Measurements from ENCODE around the gene ZNF230.

ZNF230 gene

DNA sequence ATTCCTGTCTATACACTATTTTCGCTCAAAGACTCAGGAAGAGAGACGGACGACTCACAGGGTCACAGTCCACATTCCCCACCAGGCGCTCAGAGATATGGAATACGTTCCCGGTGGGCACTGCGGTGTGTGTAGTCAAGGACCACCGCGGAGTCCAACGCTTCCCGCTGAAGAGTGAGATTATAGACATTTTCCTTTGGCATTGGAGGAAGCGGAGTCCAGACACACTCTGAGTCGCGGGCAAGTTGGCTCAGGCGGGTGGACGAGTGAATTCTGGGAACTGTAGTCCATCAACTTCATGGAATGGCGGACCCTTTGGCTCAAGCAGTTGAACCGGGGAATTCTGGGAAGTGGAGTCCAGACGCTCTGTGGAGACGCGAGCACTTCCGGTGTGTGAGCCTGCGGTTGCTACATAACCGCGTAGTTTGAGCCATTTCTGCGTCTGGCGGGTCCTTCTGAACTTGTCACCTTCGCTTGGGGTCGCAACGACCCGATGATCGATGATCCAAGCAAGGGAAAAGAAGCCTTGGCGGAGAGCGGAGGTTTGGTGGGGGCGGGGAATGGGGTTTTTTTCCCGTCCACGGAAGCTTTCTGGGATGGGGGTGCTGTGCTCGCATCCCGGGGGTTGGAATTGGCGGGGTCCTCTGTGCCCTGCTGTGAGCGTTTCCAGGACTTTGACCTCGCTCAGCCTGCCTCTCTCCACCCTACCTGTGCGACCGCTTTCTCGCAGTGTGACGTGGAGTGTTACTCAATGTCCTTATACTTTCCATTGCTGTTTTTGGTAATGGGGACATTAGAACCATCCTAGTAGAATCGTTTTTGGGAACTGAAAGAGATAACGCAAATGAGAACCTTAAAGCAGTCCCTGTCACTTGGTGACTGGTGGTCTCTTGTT, at the start of gene ZNF230:
Gene ZNF230, plus strand, starts transcription at position 392 of the 895 bp plus-strand sequence. CDS start 4,122 bp downstream, outside the sequence.
- TF ChIP-seq EZH2phosphoT487 (IDR thresholded peaks at IDR 0.05; ENCODE audit: low read depth): no peak
- TF ChIP-seq, protein P1, sequence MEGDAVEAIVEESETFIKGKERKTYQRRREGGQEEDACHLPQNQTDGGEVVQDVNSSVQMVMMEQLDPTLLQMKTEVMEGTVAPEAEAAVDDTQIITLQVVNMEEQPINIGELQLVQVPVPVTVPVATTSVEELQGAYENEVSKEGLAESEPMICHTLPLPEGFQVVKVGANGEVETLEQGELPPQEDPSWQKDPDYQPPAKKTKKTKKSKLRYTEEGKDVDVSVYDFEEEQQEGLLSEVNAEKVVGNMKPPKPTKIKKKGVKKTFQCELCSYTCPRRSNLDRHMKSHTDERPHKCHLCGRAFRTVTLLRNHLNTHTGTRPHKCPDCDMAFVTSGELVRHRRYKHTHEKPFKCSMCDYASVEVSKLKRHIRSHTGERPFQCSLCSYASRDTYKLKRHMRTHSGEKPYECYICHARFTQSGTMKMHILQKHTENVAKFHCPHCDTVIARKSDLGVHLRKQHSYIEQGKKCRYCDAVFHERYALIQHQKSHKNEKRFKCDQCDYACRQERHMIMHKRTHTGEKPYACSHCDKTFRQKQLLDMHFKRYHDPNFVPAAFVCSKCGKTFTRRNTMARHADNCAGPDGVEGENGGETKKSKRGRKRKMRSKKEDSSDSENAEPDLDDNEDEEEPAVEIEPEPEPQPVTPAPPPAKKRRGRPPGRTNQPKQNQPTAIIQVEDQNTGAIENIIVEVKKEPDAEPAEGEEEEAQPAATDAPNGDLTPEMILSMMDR (IDR thresholded peaks at IDR 0.05; ENCODE audit: low read depth, low read length): no peak
- Histone ChIP-seq H3K79me2 (ENCODE audit: low read length) (peaks cover 13% of the 10 kb centered on the region), H3K27ac (ENCODE audit: low read length) (peak within 1 kb of the TSS; percentile 79), H3K9ac (ENCODE audit: low read length) (peak within 1 kb of the TSS; percentile 95), H3K4me2 (ENCODE audit: low read length) (peak within 1 kb of the TSS; percentile 93), H3K27me3 (ENCODE audit: low read depth, low read length) (no peaks in the 10 kb centered on the region), H3K4me1 (ENCODE audit: low read length) (peaks cover 11% of the 10 kb centered on the region), H4K20me1 (ENCODE audit: insufficient read depth, low read length) (no peaks in the 10 kb centered on the region), H3K4me3 (ENCODE audit: low read length) (peak within 1 kb of the TSS; percentile 93), H3K9me3 (ENCODE audit: insufficient read depth, low read length) (peaks cover 7% of the 10 kb centered on the region), H2AFZ (ENCODE audit: low read depth, low read length) (peak within 1 kb of the TSS; percentile 100), H3K36me3 (replicated peaks; ENCODE audit: low read depth, low read length) (peaks cover 22% of the 10 kb centered on the region)

DNA sequence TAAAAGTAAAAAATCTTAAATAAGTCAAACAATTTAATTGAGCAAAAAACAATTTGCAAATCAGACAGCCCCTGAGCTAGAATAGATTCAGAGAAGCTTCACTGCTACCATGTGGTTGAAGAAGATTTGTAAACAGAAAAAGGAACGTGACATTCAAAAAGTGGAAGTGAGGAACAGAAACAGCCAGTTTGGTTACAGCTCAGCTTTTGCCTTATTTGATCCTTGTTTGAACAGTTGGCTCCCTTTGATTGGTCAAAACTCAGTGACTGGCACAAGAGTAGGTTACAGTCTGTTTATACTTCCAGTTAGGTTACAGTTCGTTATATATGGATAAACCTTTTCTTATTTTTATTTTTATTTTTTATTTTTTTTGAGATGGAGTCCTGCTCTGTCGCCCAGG, 45.9 kb upstream of the ZNF230 start:
- Histone ChIP-seq H3K9me3 (ENCODE audit: insufficient read depth, low read length) (peaks cover 27% of the 10 kb centered on the region), H3K27me3 (ENCODE audit: low read depth, low read length) (no peaks in the 10 kb centered on the region), H3K9ac (ENCODE audit: low read length) (no peak overlapping the region), H3K27ac (ENCODE audit: low read length) (peak overlapping the region; percentile 27; the same call in 1 of the 2 replicates), H3K4me2 (ENCODE audit: low read length) (no peak overlapping the region), H2AFZ (ENCODE audit: low read depth, low read length) (no peak overlapping the region), H3K36me3 (replicated peaks; ENCODE audit: low read depth, low read length) (peaks cover 23% of the 10 kb centered on the region), H3K79me2 (ENCODE audit: low read length) (no peaks in the 10 kb centered on the region), H3K4me3 (ENCODE audit: low read length) (no peak overlapping the region), H3K4me1 (ENCODE audit: low read length) (peaks cover 8% of the 10 kb centered on the region), H4K20me1 (ENCODE audit: insufficient read depth, low read length) (no peaks in the 10 kb centered on the region)
- no peak for TF ChIP-seq EZH2phosphoT487 (IDR thresholded peaks at IDR 0.05; ENCODE audit: low read depth)
- TF ChIP-seq, protein P1 (IDR thresholded peaks at IDR 0.05; ENCODE audit: low read depth, low read length): no peak

DNA sequence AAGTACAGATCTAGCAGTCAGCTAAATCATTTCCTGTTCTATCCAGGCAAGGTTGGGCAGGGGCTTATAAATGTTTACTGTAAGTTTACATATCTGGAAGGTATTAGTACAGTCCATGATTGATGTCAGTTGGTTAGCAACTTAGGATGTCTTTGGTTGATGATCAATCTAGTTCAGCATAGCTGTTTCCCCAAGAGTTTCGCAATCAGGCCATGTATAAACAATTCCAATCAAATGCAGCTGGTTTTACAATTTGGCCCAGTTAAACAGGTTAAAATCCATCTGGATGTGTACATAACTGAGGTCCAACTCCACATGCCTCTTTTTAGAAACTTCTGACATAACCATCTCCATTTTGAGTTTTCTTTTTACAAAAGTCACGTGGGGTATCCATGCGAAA, 44.9 kb upstream of the ZNF230 start:
- peaks cover 8% of the 10 kb centered on the region for H3K4me1 ChIP-seq (ENCODE audit: low read length)
- TF ChIP-seq EZH2phosphoT487 (IDR thresholded peaks at IDR 0.05; ENCODE audit: low read depth): no peak
- TF ChIP-seq, protein P1 (IDR thresholded peaks at IDR 0.05; ENCODE audit: low read depth, low read length): no peak
- H3K36me3 ChIP-seq (replicated peaks; ENCODE audit: low read depth, low read length): peaks cover 27% of the 10 kb centered on the region
- H3K79me2 ChIP-seq (ENCODE audit: low read length): no peaks in the 10 kb centered on the region
- H3K27ac ChIP-seq (ENCODE audit: low read length): no peak overlapping the region
- H3K9ac ChIP-seq (ENCODE audit: low read length): no peak overlapping the region
- H4K20me1 ChIP-seq (ENCODE audit: insufficient read depth, low read length): no peaks in the 10 kb centered on the region
- H3K4me3 ChIP-seq (ENCODE audit: low read length): no peak overlapping the region
- no peak overlapping the region for H2AFZ ChIP-seq (ENCODE audit: low read depth, low read length)
- peaks cover 32% of the 10 kb centered on the region for H3K9me3 ChIP-seq (ENCODE audit: insufficient read depth, low read length)
- H3K4me2 ChIP-seq (ENCODE audit: low read length): no peak overlapping the region
- no peaks in the 10 kb centered on the region for H3K27me3 ChIP-seq (ENCODE audit: low read depth, low read length)

DNA sequence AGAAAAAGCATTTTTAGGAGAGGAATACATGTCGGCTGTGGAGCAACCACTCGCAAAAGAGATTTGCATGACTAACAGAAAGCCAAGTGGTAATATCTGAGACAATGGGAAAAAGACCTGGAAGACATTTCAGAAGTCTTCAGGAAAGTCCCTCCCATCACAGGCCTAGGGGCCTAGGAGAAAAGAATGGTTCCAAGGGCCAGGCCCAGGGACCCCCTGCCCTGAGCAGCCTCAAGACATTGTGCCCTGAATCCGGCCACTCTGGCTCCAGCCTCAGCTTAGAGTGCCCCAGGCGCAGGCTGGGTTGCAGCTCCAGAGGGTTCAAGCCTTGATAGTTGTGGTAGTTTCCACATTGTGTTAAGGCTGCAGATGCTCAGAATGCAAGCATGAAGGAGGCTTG, 42.3 kb upstream of the ZNF230 start:
- Histone ChIP-seq H3K27me3 (ENCODE audit: low read depth, low read length) (no peaks in the 10 kb centered on the region), H3K9ac (ENCODE audit: low read length) (no peak overlapping the region), H3K36me3 (replicated peaks; ENCODE audit: low read depth, low read length) (peaks cover 37% of the 10 kb centered on the region), H2AFZ (ENCODE audit: low read depth, low read length) (no peak overlapping the region), H3K4me1 (ENCODE audit: low read length) (peaks cover 8% of the 10 kb centered on the region), H3K27ac (ENCODE audit: low read length) (no peak overlapping the region), H3K9me3 (ENCODE audit: insufficient read depth, low read length) (peaks cover 38% of the 10 kb centered on the region), H4K20me1 (ENCODE audit: insufficient read depth, low read length) (no peaks in the 10 kb centered on the region), H3K4me2 (ENCODE audit: low read length) (no peak overlapping the region), H3K4me3 (ENCODE audit: low read length) (no peak overlapping the region), H3K79me2 (ENCODE audit: low read length) (no peaks in the 10 kb centered on the region)
- TF ChIP-seq, protein P1 (IDR thresholded peaks at IDR 0.05; ENCODE audit: low read depth, low read length): no peak
- TF ChIP-seq EZH2phosphoT487 (IDR thresholded peaks at IDR 0.05; ENCODE audit: low read depth): no peak
